SK-N-SH treated with all-trans-retinoic acid at 6 μM for 48 hours (cell line): Measurements from ENCODE around the gene TMEM91.

Source experiments
- ATAC-seq: fragments of 200-7000 bp; cut with Tn5 transposase; 3 replicates; pipeline ENCODE4 v1.9.1; 2020; ENCODE audit warnings: mild to moderate bottlenecking, moderate library complexity
- ARNTL ChIP-seq: fragments of 450-650 bp; formaldehyde crosslinking; IDR thresholded peaks from 2 replicates; pipeline ENCODE4 v1.5.0; 2020; ENCODE audit warnings: low read depth, mild to moderate bottlenecking, moderate library complexity, borderline replicate concordance
- CSDC2 ChIP-seq: fragments of 250-450 bp; sonication (Bioruptor Pico); IDR thresholded peaks from 2 replicates; pipeline ENCODE4 v1.5.0; 2020; ENCODE audit warnings: mild to moderate bottlenecking, moderate library complexity
- ESRRG ChIP-seq: fragments of 250-450 bp; sonication (Bioruptor Pico); IDR thresholded peaks from 2 replicates; pipeline ENCODE4 v1.6.1; 2021; ENCODE audit warnings: mild to moderate bottlenecking
- ISL1 ChIP-seq: fragments of 250-450 bp; sonication (Bioruptor Pico); IDR thresholded peaks from 2 replicates; pipeline ENCODE4 v2.1.2; 2022; ENCODE audit warnings: mild to moderate bottlenecking, moderate library complexity
- RARB ChIP-seq: fragments of 250-450 bp; sonication (Bioruptor Pico); IDR thresholded peaks from 2 replicates; pipeline ENCODE4 v1.8.0; 2021; ENCODE audit warnings: mild to moderate bottlenecking, moderate library complexity
- TOX ChIP-seq: fragments of 250-450 bp; sonication (Bioruptor Pico); IDR thresholded peaks from 2 replicates; pipeline ENCODE4 v1.8.0; 2021; ENCODE audit warnings: mild to moderate bottlenecking, moderate library complexity, borderline replicate concordance
- ZC3H10 ChIP-seq: fragments of 250-450 bp; sonication (Bioruptor Pico); IDR thresholded peaks from 2 replicates; pipeline ENCODE4 v1.5.1; 2021; ENCODE audit warnings: mild to moderate bottlenecking, moderate library complexity
- ZFP3 ChIP-seq: fragments of 250-450 bp; sonication (Bioruptor Pico); IDR thresholded peaks from 2 replicates; pipeline ENCODE4 v1.5.0; 2020; ENCODE audit warnings: mild to moderate bottlenecking, moderate library complexity
- ZFP30 ChIP-seq: fragments of 450-650 bp; formaldehyde crosslinking; IDR thresholded peaks from 2 replicates; pipeline ENCODE4 v1.5.0; 2022; ENCODE audit warnings: mild to moderate bottlenecking, moderate library complexity
- ZNF565 ChIP-seq: fragments of 450-650 bp; formaldehyde crosslinking; conservative IDR thresholded peaks from 2 replicates; pipeline ENCODE4 v1.5.0; 2020; ENCODE audit warnings: low read depth, mild to moderate bottlenecking, moderate library complexity
- ZNF70 ChIP-seq: fragments of 450-650 bp; formaldehyde crosslinking; IDR thresholded peaks from 2 replicates; pipeline ENCODE4 v1.5.0; 2020; ENCODE audit warnings: mild to moderate bottlenecking, moderate library complexity
- ZNF8 ChIP-seq: fragments of 450-650 bp; formaldehyde crosslinking; IDR thresholded peaks from 2 replicates; pipeline ENCODE4 v1.5.0; 2020; ENCODE audit warnings: mild to moderate bottlenecking, moderate library complexity
- TF ChIP-seq, protein P1 (sequence below): fragments of 250-450 bp; sonication (Bioruptor Pico); IDR thresholded peaks from 2 replicates; pipeline ENCODE4 v1.5.1; 2021; ENCODE audit warnings: mild to moderate bottlenecking, moderate library complexity
- TF ChIP-seq, protein P2 (sequence below): fragments of 250-450 bp; sonication (Bioruptor Pico); IDR thresholded peaks from 2 replicates; pipeline ENCODE4 v1.8.0; 2021; ENCODE audit warnings: low read depth, mild to moderate bottlenecking, moderate library complexity, borderline replicate concordance
- TF ChIP-seq, protein P3 (sequence below): fragments of 250-450 bp; sonication (Bioruptor Pico); IDR thresholded peaks from 2 replicates; pipeline ENCODE4 v1.8.0; 2020; ENCODE audit warnings: mild to moderate bottlenecking, moderate library complexity, borderline replicate concordance
- TF ChIP-seq, protein P4 (sequence below): fragments of 250-450 bp; sonication (Bioruptor Pico); IDR thresholded peaks from 2 replicates; pipeline ENCODE4 v1.5.1; 2020; ENCODE audit warnings: low read depth, mild to moderate bottlenecking, moderate library complexity

Gene TMEM91

DNA sequence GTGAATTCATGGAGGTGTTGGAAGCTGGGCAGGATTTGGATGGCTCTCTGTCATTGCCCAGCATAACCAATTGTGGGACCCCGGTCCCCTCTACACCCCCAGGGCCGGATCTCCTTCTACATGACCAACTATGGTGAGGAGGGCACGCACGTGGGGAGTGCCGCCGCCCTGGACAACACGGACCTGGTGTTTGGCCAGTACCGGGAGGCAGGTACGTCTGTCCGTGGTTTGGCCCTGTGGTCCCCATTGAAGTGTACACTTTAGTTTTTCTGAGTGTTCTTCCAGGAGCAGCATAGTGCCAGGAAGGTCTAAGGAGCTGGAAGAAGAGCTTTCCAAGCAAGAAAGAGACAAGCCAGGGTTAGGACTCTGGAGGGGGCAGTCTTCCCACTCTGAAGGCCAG lies 37.6 kb downstream of the TMEM91 start:
- TF ChIP-seq ZFP3: no peak
- TF ChIP-seq, protein P1, sequence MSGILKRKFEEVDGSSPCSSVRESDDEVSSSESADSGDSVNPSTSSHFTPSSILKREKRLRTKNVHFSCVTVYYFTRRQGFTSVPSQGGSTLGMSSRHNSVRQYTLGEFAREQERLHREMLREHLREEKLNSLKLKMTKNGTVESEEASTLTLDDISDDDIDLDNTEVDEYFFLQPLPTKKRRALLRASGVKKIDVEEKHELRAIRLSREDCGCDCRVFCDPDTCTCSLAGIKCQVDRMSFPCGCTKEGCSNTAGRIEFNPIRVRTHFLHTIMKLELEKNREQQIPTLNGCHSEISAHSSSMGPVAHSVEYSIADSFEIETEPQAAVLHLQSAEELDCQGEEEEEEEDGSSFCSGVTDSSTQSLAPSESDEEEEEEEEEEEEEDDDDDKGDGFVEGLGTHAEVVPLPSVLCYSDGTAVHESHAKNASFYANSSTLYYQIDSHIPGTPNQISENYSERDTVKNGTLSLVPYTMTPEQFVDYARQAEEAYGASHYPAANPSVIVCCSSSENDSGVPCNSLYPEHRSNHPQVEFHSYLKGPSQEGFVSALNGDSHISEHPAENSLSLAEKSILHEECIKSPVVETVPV (CRISPR knock-in tag): no peak
- no peak for TF ChIP-seq ZFP30 (CRISPR knock-in tag)
- no peak for TF ChIP-seq ESRRG (CRISPR knock-in tag)
- no peak for TF ChIP-seq ZNF565 (CRISPR knock-in tag)
- no peak for TF ChIP-seq ZC3H10 (CRISPR knock-in tag)
- no peak for TF ChIP-seq CSDC2 (CRISPR knock-in tag)
- no peak for TF ChIP-seq ZNF70 (CRISPR knock-in tag)
- TF ChIP-seq, protein P2, sequence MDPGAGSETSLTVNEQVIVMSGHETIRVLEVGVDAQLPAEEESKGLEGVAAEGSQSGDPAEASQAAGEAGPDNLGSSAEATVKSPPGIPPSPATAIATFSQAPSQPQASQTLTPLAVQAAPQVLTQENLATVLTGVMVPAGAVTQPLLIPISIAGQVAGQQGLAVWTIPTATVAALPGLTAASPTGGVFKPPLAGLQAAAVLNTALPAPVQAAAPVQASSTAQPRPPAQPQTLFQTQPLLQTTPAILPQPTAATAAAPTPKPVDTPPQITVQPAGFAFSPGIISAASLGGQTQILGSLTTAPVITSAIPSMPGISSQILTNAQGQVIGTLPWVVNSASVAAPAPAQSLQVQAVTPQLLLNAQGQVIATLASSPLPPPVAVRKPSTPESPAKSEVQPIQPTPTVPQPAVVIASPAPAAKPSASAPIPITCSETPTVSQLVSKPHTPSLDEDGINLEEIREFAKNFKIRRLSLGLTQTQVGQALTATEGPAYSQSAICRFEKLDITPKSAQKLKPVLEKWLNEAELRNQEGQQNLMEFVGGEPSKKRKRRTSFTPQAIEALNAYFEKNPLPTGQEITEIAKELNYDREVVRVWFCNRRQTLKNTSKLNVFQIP (CRISPR knock-in tag): no peak
- TF ChIP-seq, protein P3, sequence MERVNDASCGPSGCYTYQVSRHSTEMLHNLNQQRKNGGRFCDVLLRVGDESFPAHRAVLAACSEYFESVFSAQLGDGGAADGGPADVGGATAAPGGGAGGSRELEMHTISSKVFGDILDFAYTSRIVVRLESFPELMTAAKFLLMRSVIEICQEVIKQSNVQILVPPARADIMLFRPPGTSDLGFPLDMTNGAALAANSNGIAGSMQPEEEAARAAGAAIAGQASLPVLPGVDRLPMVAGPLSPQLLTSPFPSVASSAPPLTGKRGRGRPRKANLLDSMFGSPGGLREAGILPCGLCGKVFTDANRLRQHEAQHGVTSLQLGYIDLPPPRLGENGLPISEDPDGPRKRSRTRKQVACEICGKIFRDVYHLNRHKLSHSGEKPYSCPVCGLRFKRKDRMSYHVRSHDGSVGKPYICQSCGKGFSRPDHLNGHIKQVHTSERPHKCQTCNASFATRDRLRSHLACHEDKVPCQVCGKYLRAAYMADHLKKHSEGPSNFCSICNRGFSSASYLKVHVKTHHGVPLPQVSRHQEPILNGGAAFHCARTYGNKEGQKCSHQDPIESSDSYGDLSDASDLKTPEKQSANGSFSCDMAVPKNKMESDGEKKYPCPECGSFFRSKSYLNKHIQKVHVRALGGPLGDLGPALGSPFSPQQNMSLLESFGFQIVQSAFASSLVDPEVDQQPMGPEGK (CRISPR knock-in tag): no peak
- no peak for TF ChIP-seq ISL1 (CRISPR knock-in tag)
- no peak for TF ChIP-seq RARB (CRISPR knock-in tag)
- ATAC-seq: no peak

DNA sequence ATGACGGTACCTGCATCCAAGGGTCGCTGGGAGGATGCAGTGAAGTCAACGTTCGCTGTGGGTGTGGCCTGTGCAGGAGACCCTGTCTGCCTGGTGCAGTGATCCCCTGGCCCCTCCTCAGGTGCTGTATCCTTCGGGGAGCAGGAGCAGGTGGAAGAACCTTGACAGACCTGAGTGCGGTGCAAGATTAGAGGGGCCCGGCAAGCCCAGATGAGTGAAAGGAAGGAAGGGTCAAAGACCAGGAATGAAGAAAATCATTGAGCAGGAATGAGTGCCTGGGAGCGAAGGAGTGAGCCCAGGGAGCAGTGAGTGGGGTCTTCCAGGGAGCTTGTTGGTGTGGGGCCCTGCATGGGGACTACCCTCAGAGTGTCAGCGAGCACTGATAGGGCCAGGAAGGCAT lies 38.1 kb downstream of the TMEM91 start:
- no peak for ATAC-seq
- no peak for TF ChIP-seq CSDC2 (CRISPR knock-in tag)
- TF ChIP-seq, protein P1 (CRISPR knock-in tag): no peak
- TF ChIP-seq, protein P3 (CRISPR knock-in tag): no peak
- TF ChIP-seq ZNF70 (CRISPR knock-in tag): no peak
- TF ChIP-seq ZFP30 (CRISPR knock-in tag): no peak

DNA sequence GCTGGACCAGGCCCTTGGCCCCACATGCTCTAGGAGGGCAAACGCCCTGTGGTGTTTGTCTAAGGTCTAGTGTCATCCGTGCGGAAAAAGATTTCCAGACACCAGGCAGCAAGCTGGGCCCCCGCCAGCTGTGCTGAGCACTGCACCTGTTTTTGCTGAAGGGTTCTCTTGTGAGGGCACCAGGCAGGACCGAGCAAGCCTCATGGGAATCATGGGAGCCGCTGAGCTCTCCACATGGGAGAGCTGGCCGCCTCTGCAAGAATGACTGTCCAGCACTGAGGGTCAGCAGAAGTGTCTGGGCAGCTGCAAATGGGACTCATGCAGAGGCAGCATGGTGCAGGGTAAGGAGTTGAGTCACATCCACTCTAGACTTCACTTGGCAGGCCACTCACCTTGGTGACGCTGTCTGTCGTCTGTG lies 38.8 kb downstream of the TMEM91 start:
- TF ChIP-seq, protein P1 (CRISPR knock-in tag): no peak
- TF ChIP-seq TOX (CRISPR knock-in tag): no peak
- TF ChIP-seq ZFP30 (CRISPR knock-in tag): no peak
- TF ChIP-seq ZNF8: no peak
- TF ChIP-seq CSDC2 (CRISPR knock-in tag): no peak
- TF ChIP-seq, protein P4, sequence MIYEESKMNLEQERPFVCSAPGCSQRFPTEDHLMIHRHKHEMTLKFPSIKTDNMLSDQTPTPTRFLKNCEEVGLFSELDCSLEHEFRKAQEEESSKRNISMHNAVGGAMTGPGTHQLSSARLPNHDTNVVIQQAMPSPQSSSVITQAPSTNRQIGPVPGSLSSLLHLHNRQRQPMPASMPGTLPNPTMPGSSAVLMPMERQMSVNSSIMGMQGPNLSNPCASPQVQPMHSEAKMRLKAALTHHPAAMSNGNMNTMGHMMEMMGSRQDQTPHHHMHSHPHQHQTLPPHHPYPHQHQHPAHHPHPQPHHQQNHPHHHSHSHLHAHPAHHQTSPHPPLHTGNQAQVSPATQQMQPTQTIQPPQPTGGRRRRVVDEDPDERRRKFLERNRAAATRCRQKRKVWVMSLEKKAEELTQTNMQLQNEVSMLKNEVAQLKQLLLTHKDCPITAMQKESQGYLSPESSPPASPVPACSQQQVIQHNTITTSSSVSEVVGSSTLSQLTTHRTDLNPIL (CRISPR knock-in tag): no peak
- TF ChIP-seq ARNTL (CRISPR knock-in tag): no peak
- ATAC-seq: no peak
